Activated CD4-positive, alpha-beta T cell treated with anti-CD3 and anti-CD28 coated beads, Interleukin-2, amount 10 ng/mL, durations not matched to agents 7 days and 5 days (primary cell): ENCODE data around the gene CERS6. TPM values are rescaled to one million over a fixed set of nuclear protein-coding genes. Genes with fewer than 3 reads are reported as not detected.
A peak's percentile ranks its signal among the peaks of the same experiment; 100 is the strongest.
"Not testable (repeated sequence)": the region's sequence is repeated elsewhere in the genome, so short reads cannot be mapped to it uniquely, and the experiment has no call there.

ENCODE experiments used
- CTCF ChIA-PET: fragments of 350-600 bp; sonication (Branson Sonifier 250); formaldehyde crosslinking; loops from one replicate; lab custom pipeline; 2021; ENCODE audit warnings: antibody characterized with exemption; lab: Charles Lee
- POLR2A ChIA-PET: fragments of 350-600 bp; sonication (Branson Sonifier 250); formaldehyde crosslinking; loops from one replicate; lab custom pipeline; 2021; ENCODE audit warnings: antibody characterized with exemption; lab: Charles Lee
- DNase-seq: peaks from one replicate; pipeline ENCODE4 v3.0.0-alpha.2; 2020
- H3K27ac Mint-ChIP-seq: one replicate; pipeline ENCODE4 v1.8.0; 2021; ENCODE audit warnings: mild to moderate bottlenecking, moderate library complexity, mixed read lengths
- H3K27me3 Mint-ChIP-seq: one replicate; pipeline ENCODE4 v1.8.0; 2021; ENCODE audit warnings: mixed read lengths
- H3K36me3 Mint-ChIP-seq: one replicate; pipeline ENCODE4 v1.8.0; 2021; ENCODE audit warnings: low read depth, mixed read lengths
- H3K4me1 Mint-ChIP-seq: one replicate; pipeline ENCODE4 v1.8.0; 2021; ENCODE audit warnings: mixed read lengths
- H3K4me3 Mint-ChIP-seq: one replicate; pipeline ENCODE4 v1.8.0; 2021; ENCODE audit warnings: mild to moderate bottlenecking, moderate library complexity, mixed read lengths
- H3K9me3 Mint-ChIP-seq: one replicate; pipeline ENCODE4 v1.8.0; 2021; ENCODE audit warnings: mixed read lengths
- total RNA-seq, 2 experiments: library from RNA; stranded (reverse); gene quantifications; one replicate each; pipeline ENCODE4 v1.2.3, GENCODE V29; 2021

CERS6 gene
- total RNA-seq: 10 to 100 TPM; 12.1 to 14.9 TPM

DNA sequence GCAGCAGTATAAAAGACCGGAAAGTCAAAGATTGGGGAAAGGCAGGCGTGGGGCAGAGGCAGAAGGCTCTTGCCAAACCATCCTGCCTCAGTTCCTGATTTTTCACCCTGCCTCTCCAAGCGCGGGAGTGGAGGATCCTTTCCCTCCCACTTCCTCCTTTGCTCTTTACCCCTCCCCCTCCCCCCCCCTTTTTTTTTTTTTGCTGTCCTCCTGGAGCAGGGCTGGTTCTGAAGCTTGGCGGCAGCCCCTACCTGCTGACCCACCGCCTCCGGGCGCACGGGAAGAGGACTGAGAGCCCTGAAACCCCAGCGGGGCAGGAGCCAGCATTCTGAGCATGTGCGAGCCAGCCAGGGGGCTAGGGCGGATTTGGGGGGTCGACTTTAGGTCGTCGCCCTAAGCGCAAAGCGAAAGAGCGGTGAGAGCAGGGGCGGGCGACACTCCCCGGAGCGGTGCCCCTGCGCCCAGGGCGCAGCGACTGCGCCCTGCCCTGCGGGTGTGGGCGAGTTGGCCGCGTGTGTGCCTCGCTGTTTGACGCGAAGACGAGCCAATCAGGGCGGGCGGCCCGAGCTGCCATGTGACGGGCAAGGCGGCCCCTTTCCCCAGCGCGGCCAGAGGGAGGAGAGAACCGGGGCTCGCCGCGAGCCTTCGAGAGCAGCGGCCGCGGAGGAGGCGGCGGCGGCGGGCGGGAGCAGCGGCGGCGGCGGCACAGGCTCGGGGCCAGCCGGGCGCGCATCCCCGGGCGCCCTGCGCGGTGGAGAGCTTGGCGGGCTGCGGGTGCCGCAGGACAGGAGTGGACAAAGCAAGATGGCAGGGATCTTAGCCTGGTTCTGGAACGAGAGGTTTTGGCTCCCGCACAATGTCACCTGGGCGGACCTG lies at the start of gene CERS6:
CERS6 (plus strand) TSS at position 628 of the 876 bp plus-strand sequence; CDS start at position 805, 177 bp downstream.
- ChIA-PET CTCF (interaction anchor here (1.2 kb wide), 1 partner anchor 13 kb away, joined by 3 read pairs; no protein-coding TSS in a partner anchor), POLR2A (interaction anchor here (1.0 kb wide), 1 partner anchor 34 kb away, joined by 4 read pairs; no protein-coding TSS in a partner anchor)
- no peaks in the 10 kb centered on the region for H3K27me3 Mint-ChIP-seq
- H3K4me3 Mint-ChIP-seq: no peak within 1 kb of the TSS
- H3K9me3 Mint-ChIP-seq: no peaks in the 10 kb centered on the region
- peaks cover 2% of the 10 kb centered on the region for H3K36me3 Mint-ChIP-seq
- peaks cover 34% of the 10 kb centered on the region for H3K4me1 Mint-ChIP-seq
- H3K27ac Mint-ChIP-seq: peak within 1 kb of the TSS; percentile 83
- DNase-seq: peak; percentile 87

- H3K36me3 Mint-ChIP-seq, H3K27ac Mint-ChIP-seq, DNase-seq, H3K4me1 Mint-ChIP-seq, CTCF ChIA-PET, H3K4me3 Mint-ChIP-seq, POLR2A ChIA-PET, H3K27me3 Mint-ChIP-seq: not testable (repeated sequence)
- H3K9me3 Mint-ChIP-seq: peaks cover 34% of the 10 kb centered on the region
Observed at GRCh38 chr2:168412301-168412700, 43.8 kb upstream of the CERS6 start.

DNA sequence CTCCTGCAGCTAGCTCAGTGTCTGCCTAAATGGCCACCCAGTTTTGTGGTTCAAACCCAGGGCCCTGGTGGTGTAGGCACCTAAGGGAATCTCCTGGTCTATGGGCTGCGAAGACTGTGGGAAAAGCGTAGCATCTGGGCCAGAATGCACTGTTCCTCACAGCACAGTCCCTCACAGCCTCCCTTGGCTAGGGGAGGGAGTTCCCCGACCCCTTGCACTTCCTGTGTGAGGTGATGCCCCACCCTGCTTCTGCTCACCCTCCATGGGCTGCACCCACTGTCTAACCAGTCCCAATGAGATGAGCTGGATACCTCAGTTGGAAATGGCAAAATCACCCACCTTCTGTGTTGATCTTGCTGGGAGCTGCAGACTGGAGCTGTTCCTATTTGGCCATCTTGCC lies 43.0 kb upstream of the CERS6 start:
- H3K27ac Mint-ChIP-seq, H3K4me1 Mint-ChIP-seq, POLR2A ChIA-PET, H3K27me3 Mint-ChIP-seq, H3K36me3 Mint-ChIP-seq, CTCF ChIA-PET, DNase-seq, H3K4me3 Mint-ChIP-seq: not testable (repeated sequence)
- H3K9me3 Mint-ChIP-seq: peaks cover 30% of the 10 kb centered on the region

DNA sequence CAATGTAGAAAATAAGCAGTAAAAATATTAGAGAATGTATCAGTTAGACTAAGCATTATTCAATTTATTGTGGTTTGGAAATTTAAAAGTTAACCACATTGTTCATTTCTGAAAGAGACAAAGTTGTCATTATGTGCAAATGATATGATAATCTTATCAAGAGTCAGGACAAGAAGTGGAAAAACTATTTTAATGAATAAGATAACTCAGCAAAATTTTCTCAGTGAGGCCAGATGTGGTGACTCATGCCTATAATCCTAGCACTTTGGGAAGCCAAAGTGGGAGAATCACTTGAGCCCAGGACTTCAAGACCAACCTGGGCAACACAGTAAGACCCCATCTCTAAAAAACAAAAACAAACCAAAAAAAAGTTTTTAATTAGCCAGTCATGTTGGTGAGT lies 39.5 kb upstream of the CERS6 start:
- ChIA-PET CTCF (no interaction called here), POLR2A (no interaction called here)
- Mint-ChIP-seq H3K9me3 (peaks cover 22% of the 10 kb centered on the region), H3K27me3 (no peaks in the 10 kb centered on the region), H3K27ac (no peak overlapping the region), H3K4me3 (no peak overlapping the region), H3K4me1 (peaks cover 7% of the 10 kb centered on the region), H3K36me3 (peaks cover 6% of the 10 kb centered on the region)
- no peak for DNase-seq

DNA sequence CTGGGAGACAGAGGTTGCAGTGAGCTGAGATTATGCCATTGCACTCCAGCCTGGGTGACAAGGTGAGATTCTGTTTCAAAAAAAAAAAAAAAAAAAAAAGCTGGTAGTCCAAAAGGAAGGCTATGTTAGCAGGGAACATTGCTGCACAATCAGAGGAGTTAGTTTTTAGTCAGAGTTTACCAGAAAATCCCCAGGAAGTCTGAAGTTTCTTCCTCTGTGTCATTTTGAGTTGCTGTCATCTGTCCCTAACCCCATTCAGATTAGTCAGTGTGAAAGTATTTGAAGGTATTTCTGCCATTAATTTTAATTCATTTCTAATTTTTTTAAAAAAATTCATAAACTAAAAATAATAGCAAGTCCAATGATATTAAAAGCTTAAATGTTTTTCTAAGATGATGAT lies 33.5 kb upstream of the CERS6 start:
- H3K36me3 Mint-ChIP-seq: peaks cover 12% of the 10 kb centered on the region
- no peaks in the 10 kb centered on the region for H3K27me3 Mint-ChIP-seq
- H3K9me3 Mint-ChIP-seq: peaks cover 12% of the 10 kb centered on the region
- no peak for DNase-seq
- POLR2A ChIA-PET: no interaction called here
- no peak overlapping the region for H3K27ac Mint-ChIP-seq
- H3K4me1 Mint-ChIP-seq: peaks cover 19% of the 10 kb centered on the region
- no peak overlapping the region for H3K4me3 Mint-ChIP-seq
- CTCF ChIA-PET: no interaction called here

- Mint-ChIP-seq H3K9me3 (peaks cover 17% of the 10 kb centered on the region), H3K4me1 (peaks cover 20% of the 10 kb centered on the region), H3K27ac (no peak overlapping the region), H3K36me3 (peaks cover 12% of the 10 kb centered on the region), H3K27me3 (no peaks in the 10 kb centered on the region), H3K4me3 (no peak overlapping the region)
- CTCF ChIA-PET: no interaction called here
- no peak for DNase-seq
- POLR2A ChIA-PET: no interaction called here
Observed at GRCh38 chr2:168424112-168424951, 31.7 kb upstream of the CERS6 start.

DNA sequence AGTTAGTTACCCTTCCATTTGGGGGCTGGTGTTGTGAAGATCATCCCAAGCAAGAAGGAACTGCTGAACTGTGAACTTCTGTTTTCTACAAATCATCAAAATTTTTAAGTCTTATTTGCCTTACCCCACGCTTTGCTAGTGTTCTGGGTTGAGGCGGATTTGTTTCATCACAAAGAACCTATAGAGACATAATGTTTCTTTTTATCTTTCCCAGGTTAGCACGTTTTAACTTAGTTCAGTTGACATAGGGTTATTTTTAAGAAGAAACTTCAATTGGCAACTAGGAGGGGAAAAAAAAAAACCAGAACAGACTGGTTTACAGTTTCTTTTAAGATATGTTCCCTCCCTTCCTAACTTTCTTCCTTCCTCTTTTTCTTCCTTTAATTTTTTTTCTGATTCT lies 31.1 kb upstream of the CERS6 start:
- Mint-ChIP-seq H3K36me3 (peaks cover 15% of the 10 kb centered on the region), H3K4me1 (peaks cover 20% of the 10 kb centered on the region), H3K27ac (no peak overlapping the region), H3K4me3 (no peak overlapping the region), H3K27me3 (no peaks in the 10 kb centered on the region), H3K9me3 (peaks cover 21% of the 10 kb centered on the region)
- ChIA-PET POLR2A (no interaction called here), CTCF (interaction anchor here (1.6 kb wide), 1 partner anchor 16 kb away, joined by 3 read pairs; no protein-coding TSS in a partner anchor)
- no peak for DNase-seq

- ChIA-PET POLR2A (no interaction called here), CTCF (interaction anchor here (1.6 kb wide), 1 partner anchor 14 kb away, joined by 3 read pairs; no protein-coding TSS in a partner anchor)
- H3K4me3 Mint-ChIP-seq: no peak overlapping the region
- H3K27ac Mint-ChIP-seq: no peak overlapping the region
- H3K4me1 Mint-ChIP-seq: peaks cover 28% of the 10 kb centered on the region
- no peak for DNase-seq
- H3K9me3 Mint-ChIP-seq: peaks cover 24% of the 10 kb centered on the region
- H3K27me3 Mint-ChIP-seq: no peaks in the 10 kb centered on the region
- H3K36me3 Mint-ChIP-seq: peaks cover 22% of the 10 kb centered on the region
Observed at GRCh38 chr2:168426861-168427260, 29.2 kb upstream of the CERS6 start.

DNA sequence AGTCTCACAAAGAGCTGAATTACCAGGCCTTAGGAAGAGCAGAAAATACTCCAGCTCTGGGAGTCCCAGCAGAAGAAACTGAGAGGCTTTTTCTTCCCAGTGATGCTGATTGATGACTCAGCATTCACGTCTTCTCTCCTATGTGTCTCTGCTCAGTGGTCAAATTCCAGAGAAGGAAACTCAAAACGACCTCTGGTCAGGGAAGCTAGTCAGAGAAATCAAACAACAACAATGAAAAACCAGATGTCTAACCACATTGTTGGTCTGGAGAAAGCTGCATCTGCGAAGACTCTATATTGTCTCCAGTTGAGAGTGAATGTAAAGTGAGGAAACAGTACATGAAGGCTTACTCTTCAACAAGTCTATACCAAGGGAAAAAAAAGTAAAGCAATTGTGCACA lies 28.6 kb upstream of the CERS6 start:
- Mint-ChIP-seq H3K27ac (no peak overlapping the region), H3K9me3 (peaks cover 26% of the 10 kb centered on the region), H3K4me1 (peaks cover 30% of the 10 kb centered on the region), H3K27me3 (no peaks in the 10 kb centered on the region), H3K36me3 (peaks cover 22% of the 10 kb centered on the region), H3K4me3 (no peak overlapping the region)
- no peak for DNase-seq
- CTCF ChIA-PET: no interaction called here
- POLR2A ChIA-PET: no interaction called here

DNA sequence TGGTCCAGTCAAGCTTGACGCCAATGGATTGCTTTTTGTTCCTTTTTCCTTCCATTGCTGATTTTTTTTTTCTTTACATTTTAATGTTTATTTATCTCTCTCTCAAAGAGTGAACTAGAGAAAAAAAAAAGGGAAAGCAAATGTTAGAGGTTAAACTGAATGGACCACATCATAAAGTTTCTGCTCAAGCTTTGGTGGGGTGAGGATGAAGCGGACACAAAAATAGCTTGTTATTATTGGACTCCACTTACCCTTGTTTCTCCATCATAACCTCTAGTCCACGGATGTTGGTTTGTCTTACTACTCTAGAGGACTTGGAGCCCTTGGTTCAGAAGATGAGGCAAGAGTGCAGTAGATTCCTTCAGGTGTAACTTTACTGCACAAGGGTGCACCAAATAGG lies 27.6 kb upstream of the CERS6 start:
- DNase-seq: no peak
- H3K36me3 Mint-ChIP-seq: peaks cover 23% of the 10 kb centered on the region
- peaks cover 40% of the 10 kb centered on the region for H3K4me1 Mint-ChIP-seq
- no peaks in the 10 kb centered on the region for H3K27me3 Mint-ChIP-seq
- H3K27ac Mint-ChIP-seq: no peak overlapping the region
- H3K4me3 Mint-ChIP-seq: no peak overlapping the region
- peaks cover 27% of the 10 kb centered on the region for H3K9me3 Mint-ChIP-seq
- POLR2A ChIA-PET: interaction anchor here (0.7 kb wide), 1 partner anchor 29 kb away, joined by 4 read pairs; no protein-coding TSS in a partner anchor
- CTCF ChIA-PET: interaction anchor here (0.6 to 0.7 kb wide), 2 partner anchors 46 to 367 kb away, joined by 3 read pairs; no protein-coding TSS in a partner anchor

DNA sequence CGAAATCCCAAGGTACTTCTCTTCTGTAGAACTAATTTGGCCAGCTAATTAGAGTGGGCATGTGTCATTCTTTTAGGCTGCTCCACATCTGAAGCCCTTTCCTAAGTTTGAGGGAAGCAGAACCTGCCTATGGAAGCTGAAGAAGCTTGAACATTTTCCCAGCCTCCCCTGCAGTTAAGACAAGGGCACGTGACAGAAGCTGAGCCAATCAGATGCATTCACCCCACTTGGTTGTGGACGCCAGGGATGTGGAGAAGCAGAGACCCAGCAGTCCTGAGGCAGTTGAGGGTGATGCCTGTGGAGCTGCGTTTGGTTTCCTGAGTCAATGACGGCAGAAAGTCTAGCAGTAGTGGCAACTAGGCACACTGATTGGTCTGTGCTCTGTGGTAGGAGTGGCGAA lies 26.1 kb upstream of the CERS6 start:
- Mint-ChIP-seq H3K4me1 (peaks cover 51% of the 10 kb centered on the region), H3K27me3 (no peaks in the 10 kb centered on the region), H3K36me3 (peaks cover 16% of the 10 kb centered on the region), H3K9me3 (peaks cover 19% of the 10 kb centered on the region), H3K27ac (no peak overlapping the region), H3K4me3 (no peak overlapping the region)
- ChIA-PET CTCF (no interaction called here), POLR2A (no interaction called here)
- DNase-seq: no peak

DNA sequence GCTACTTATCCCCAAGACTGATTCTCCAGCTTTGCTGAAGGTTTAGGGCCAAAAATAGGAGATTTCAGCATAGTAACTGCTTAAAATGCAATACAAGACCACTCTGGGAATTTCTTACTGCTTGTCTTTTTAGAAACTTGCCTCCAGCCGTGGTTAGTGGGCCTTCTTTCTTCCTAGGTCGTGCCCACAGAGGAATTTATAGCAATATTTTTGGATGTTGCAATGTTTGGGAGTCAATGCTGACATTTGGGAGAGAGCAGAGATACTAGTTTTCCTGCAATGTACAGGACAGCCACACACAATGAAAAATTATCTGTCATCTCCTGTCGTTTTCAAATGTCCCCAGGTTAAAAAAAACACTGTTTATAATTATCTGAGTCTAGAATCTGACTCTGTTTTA lies 25.6 kb upstream of the CERS6 start:
- ChIA-PET CTCF (no interaction called here), POLR2A (no interaction called here)
- Mint-ChIP-seq H3K4me3 (no peak overlapping the region), H3K27ac (no peak overlapping the region), H3K27me3 (no peaks in the 10 kb centered on the region), H3K4me1 (peaks cover 54% of the 10 kb centered on the region), H3K9me3 (peaks cover 19% of the 10 kb centered on the region), H3K36me3 (peaks cover 16% of the 10 kb centered on the region)
- DNase-seq: no peak
